LNCaP clone FGC (cell line): ENCODE results near the gene IRF7.

ENCODE experiments used
- DNase-seq: peaks from one replicate; pipeline ENCODE4 v3.0.0-alpha.2; 2011; ENCODE audit warnings: low read depth
- H3K4me3 ChIP-seq: 2 replicates; pipeline ENCODE4 v1.5.1; 2011; ENCODE audit warnings: mild to moderate bottlenecking, low read depth, low read length, control low read depth
- CTCF ChIP-seq: IDR thresholded peaks from 2 replicates; pipeline ENCODE4 v1.5.1; 2012; ENCODE audit warnings: mild to moderate bottlenecking; ENCODE audit not compliant: control insufficient read depth, insufficient read depth; ENCODE audit errors: extremely low read depth

The IRF7 gene

GRCh38 chr11:609341-609811, 6.4 kb downstream of the IRF7 start:
- no peak for TF ChIP-seq CTCF
- H3K4me3 ChIP-seq: no peak overlapping the region
- DNase-seq: no peak

GRCh38 chr11:608791-609251, 6.9 kb downstream of the IRF7 start:
- no peak for TF ChIP-seq CTCF
- no peak for DNase-seq
- H3K4me3 ChIP-seq: no peak overlapping the region

- no peak for DNase-seq
- TF ChIP-seq CTCF: no peak
- no peak overlapping the region for H3K4me3 ChIP-seq
Observed at GRCh38 chr11:607971-608659, 7.6 kb downstream of the IRF7 start.

- DNase-seq: no peak
- TF ChIP-seq CTCF: no peak
- H3K4me3 ChIP-seq: no peak overlapping the region
Observed at GRCh38 chr11:607020-607780, 8.6 kb downstream of the IRF7 start.

GRCh38 chr11:606245-606644, 9.5 kb downstream of the IRF7 start:
- peak; percentile 85 for DNase-seq
- TF ChIP-seq CTCF: no peak
- no peak overlapping the region for H3K4me3 ChIP-seq

- no peak overlapping the region for H3K4me3 ChIP-seq
- no peak for TF ChIP-seq CTCF
- DNase-seq: no peak
Observed at GRCh38 chr11:605286-606129, 10.2 kb downstream of the IRF7 start.
